ENCODE measurements around the gene KCNK17.

GRCh38 chr6:39250507-39250906, 63.7 kb downstream of the KCNK17 start:
- no peak for TF ChIP-seq CTCF (IDR thresholded peaks at IDR 0.05)
- TF ChIP-seq POLR2AphosphoS5 (IDR thresholded peaks at IDR 0.05), result no peak
- TF ChIP-seq POLR2A (IDR thresholded peaks at IDR 0.05), result no peak

Measured in sigmoid colon (tissue), 4 donors.